HG02759 (cell line): ENCODE measurements around the gene SYNGR1.

Experiments used
- ATAC-seq: cut with Tn5 transposase; IDR thresholded peaks from one replicate; pipeline ENCODE4 v1.9.1; 2021; ENCODE audit warnings: mild to moderate bottlenecking, moderate library complexity; ENCODE audit not compliant: unreplicated experiment

SYNGR1 gene

GRCh38 chr22:39368461-39368911 is 18.7 kb downstream of the SYNGR1 start:
- ATAC-seq: no peak

- no peak for ATAC-seq
Observed at GRCh38 chr22:39369186-39369585, 19.4 kb downstream of the SYNGR1 start.

- no peak for ATAC-seq
Observed at GRCh38 chr22:39369586-39369985, 19.8 kb downstream of the SYNGR1 start.

- no peak for ATAC-seq
Observed at GRCh38 chr22:39371732-39372131, 21.9 kb downstream of the SYNGR1 start.

GRCh38 chr22:39374191-39374590 is 24.4 kb downstream of the SYNGR1 start:
- no peak for ATAC-seq

GRCh38 chr22:39374801-39375200 is 25.0 kb downstream of the SYNGR1 start:
- no peak for ATAC-seq

- ATAC-seq: no peak
Observed at GRCh38 chr22:39375646-39376045, 25.9 kb downstream of the SYNGR1 start.

GRCh38 chr22:39379756-39380730 is 30.3 kb downstream of the SYNGR1 start:
- ATAC-seq: no peak

- ATAC-seq: no peak
Observed at GRCh38 chr22:39381009-39381755, 31.4 kb downstream of the SYNGR1 start.

- no peak for ATAC-seq
Observed at GRCh38 chr22:39381930-39382329, 32.1 kb downstream of the SYNGR1 start.

- peak; percentile 74 for ATAC-seq
Observed at GRCh38 chr22:39382410-39382809, 32.6 kb downstream of the SYNGR1 start.

GRCh38 chr22:39383841-39384625 is 34.2 kb downstream of the SYNGR1 start:
- no peak for ATAC-seq

- ATAC-seq: no peak
Observed at GRCh38 chr22:39384750-39385480, 35.1 kb downstream of the SYNGR1 start.

- peak; percentile 72 for ATAC-seq
Observed at GRCh38 chr22:39388261-39389011, 38.6 kb downstream of the SYNGR1 start.

- ATAC-seq: no peak
Observed at GRCh38 chr22:39389420-39389819, 39.6 kb downstream of the SYNGR1 start.

GRCh38 chr22:39392341-39392948 is 42.7 kb downstream of the SYNGR1 start:
- no peak for ATAC-seq

- ATAC-seq: no peak
Observed at GRCh38 chr22:39395936-39396796, 46.4 kb downstream of the SYNGR1 start.

- ATAC-seq: no peak
Observed at GRCh38 chr22:39396797-39397195, 47.0 kb downstream of the SYNGR1 start.
